NK-92 (cell line): ENCODE measurements around the gene KAZN.

Source experiments
- DNase-seq: peaks from one replicate; lab custom pipeline; 2025; ENCODE audit not compliant: unreplicated experiment; lab: John Stamatoyannopoulos, UW

The KAZN gene

GRCh38 chr1:14817223-14818170 is 219.0 kb downstream of the KAZN start:
- DNase-seq, result no peak

GRCh38 chr1:14820295-14821085 is 222.0 kb downstream of the KAZN start:
- no peak for DNase-seq

GRCh38 chr1:14822493-14822892 is 224.0 kb downstream of the KAZN start:
- no peak for DNase-seq

- DNase-seq, result no peak
Observed at GRCh38 chr1:14822996-14823395, 224.5 kb downstream of the KAZN start.

GRCh38 chr1:14824314-14824915 is 225.9 kb downstream of the KAZN start:
- no peak for DNase-seq

GRCh38 chr1:14825396-14825795 is 226.9 kb downstream of the KAZN start:
- DNase-seq, result no peak

- DNase-seq, result no peak
Observed at GRCh38 chr1:14826172-14826636, 227.7 kb downstream of the KAZN start.

GRCh38 chr1:14826731-14827326 is 228.3 kb downstream of the KAZN start:
- no peak for DNase-seq

GRCh38 chr1:14827870-14828269 is 229.4 kb downstream of the KAZN start:
- no peak for DNase-seq

- no peak for DNase-seq
Observed at GRCh38 chr1:14828665-14829064, 230.2 kb downstream of the KAZN start.

GRCh38 chr1:14835725-14836124 is 237.2 kb downstream of the KAZN start:
- DNase-seq, result no peak

GRCh38 chr1:14836426-14837140 is 238.1 kb downstream of the KAZN start:
- no peak for DNase-seq

- DNase-seq, result no peak
Observed at GRCh38 chr1:14840374-14840773, 241.9 kb downstream of the KAZN start.

GRCh38 chr1:14841456-14841855 is 243.0 kb downstream of the KAZN start:
- no peak for DNase-seq

- no peak for DNase-seq
Observed at GRCh38 chr1:14841951-14842350, 243.5 kb downstream of the KAZN start.

- DNase-seq, result no peak
Observed at GRCh38 chr1:14842361-14842760, 243.9 kb downstream of the KAZN start.

GRCh38 chr1:14842891-14843290 is 244.4 kb downstream of the KAZN start:
- no peak for DNase-seq

- no peak for DNase-seq
Observed at GRCh38 chr1:14843525-14843924, 245.0 kb downstream of the KAZN start.

- no peak for DNase-seq
Observed at GRCh38 chr1:14844356-14844755, 245.9 kb downstream of the KAZN start.

GRCh38 chr1:14844923-14845617 is 246.6 kb downstream of the KAZN start:
- DNase-seq, result no peak
